Measurements from ENCODE around the gene TMEM165.

Gene TMEM165

DNA sequence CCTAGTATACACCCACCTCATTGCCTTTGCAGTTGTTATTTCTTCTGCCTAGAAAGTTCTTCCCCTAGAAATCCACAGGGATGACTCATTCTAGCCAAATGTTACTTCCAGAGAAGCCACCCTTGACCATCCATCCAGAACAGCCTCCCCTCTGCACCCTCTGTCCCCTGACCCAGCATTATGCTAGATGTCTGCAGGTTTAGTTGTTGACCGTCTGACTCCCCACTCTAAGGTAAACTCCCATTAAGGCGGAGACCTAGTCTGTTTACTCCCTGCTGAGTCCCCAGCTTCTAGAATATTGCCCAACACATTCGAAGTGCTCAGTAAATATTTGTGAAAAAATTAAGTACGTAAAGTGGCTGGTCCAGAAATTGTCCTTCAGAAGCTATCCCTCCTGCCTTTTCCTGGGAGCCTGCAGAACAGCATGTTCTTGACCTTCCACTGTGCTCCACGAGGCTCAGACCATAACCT lies 38.7 kb upstream of the TMEM165 start:
- peak in 1 of 2 donors; percentile 18 for DNase-seq
- peaks cover 0 to 4% of the 10 kb centered on the region in 2 experiments for H3K4me1 ChIP-seq (ENCODE audit: control insufficient read depth in 1 of 2, insufficient read depth in 2 of 2, low read length in 2 of 2)
- no peak overlapping the region for H2AK5ac ChIP-seq (ENCODE audit: low read length)
- H3K23ac ChIP-seq (ENCODE audit: low read length), result no peak overlapping the region
- no peak overlapping the region for H3K14ac ChIP-seq (ENCODE audit: low read length)
- H4K91ac ChIP-seq (ENCODE audit: low read depth, low read length), result no peak overlapping the region
- no peak overlapping the region for H3K27ac ChIP-seq (ENCODE audit: low read depth, low read length)
- no peaks in the 10 kb centered on the region for H3K79me2 ChIP-seq (ENCODE audit: control insufficient read depth, insufficient read depth, low read length, poor library complexity)
- no peak overlapping the region for H3K4me3 ChIP-seq (ENCODE audit: low read depth, low read length)
- H3K36me3 ChIP-seq (ENCODE audit: control insufficient read depth in 1 of 2, insufficient read depth in 2 of 2, low read length in 2 of 2), result no peaks in the 10 kb centered on the region
- no peak overlapping the region for H2BK120ac ChIP-seq (ENCODE audit: insufficient read depth, low read length, poor library complexity)
- no peak overlapping the region for H4K12ac ChIP-seq (ENCODE audit: low read depth, low read length)
- H2BK12ac ChIP-seq (ENCODE audit: low read length), result no peak overlapping the region
- no peak overlapping the region for H3K18ac ChIP-seq (ENCODE audit: low read length)
- H2AFZ ChIP-seq (ENCODE audit: insufficient read depth, low read length, poor library complexity), result no peak overlapping the region
- no CpG with 5 or more reads among the region's 5 CpGs for WGBS (ENCODE audit: extremely low coverage, insufficient coverage, insufficient read length)
- H2BK5ac ChIP-seq (ENCODE audit: low read depth, low read length, poor library complexity), result no peak overlapping the region
- H3K27me3 ChIP-seq (ENCODE audit: insufficient read depth, low read length), result no peaks in the 10 kb centered on the region
- H3K79me1 ChIP-seq (ENCODE audit: low read length), result no peaks in the 10 kb centered on the region
- H3K4ac ChIP-seq (ENCODE audit: low read depth, low read length), result no peak overlapping the region
- H3K9ac ChIP-seq (ENCODE audit: low read length), result no peak overlapping the region
- no peak overlapping the region for H3K4me2 ChIP-seq (ENCODE audit: low read length)
- H4K8ac ChIP-seq (ENCODE audit: low read depth, low read length), result no peak overlapping the region
- no peaks in the 10 kb centered on the region for H3K9me3 ChIP-seq (ENCODE audit: insufficient read depth, low read depth, low read length)

DNA sequence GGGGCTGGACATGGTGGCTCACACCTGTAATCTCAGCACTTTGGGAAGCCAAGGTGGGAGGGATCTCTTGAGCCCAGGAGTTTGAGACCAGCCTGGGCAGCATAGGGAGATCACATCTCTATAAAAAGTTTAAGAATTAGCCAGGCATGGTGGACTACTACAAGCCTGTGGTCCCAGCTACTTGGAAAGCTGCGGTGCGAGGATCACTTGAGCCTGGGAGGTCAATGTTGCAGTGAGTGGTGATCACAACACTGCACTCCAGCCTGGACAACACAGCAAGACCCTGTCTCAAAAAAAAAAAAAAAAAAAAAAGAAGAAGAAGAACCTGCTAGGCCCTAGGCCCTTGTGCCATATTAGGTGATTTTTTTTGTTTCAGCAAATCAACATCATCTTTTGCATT lies 37.5 kb upstream of the TMEM165 start:
- H3K4ac ChIP-seq (ENCODE audit: low read depth, low read length), result no peak overlapping the region
- no peaks in the 10 kb centered on the region for H3K9me3 ChIP-seq (ENCODE audit: insufficient read depth, low read depth, low read length)
- H2BK5ac ChIP-seq (ENCODE audit: low read depth, low read length, poor library complexity), result no peak overlapping the region
- H3K4me3 ChIP-seq (ENCODE audit: low read depth, low read length), result no peak overlapping the region
- no peak overlapping the region for H3K18ac ChIP-seq (ENCODE audit: low read length)
- H3K79me2 ChIP-seq (ENCODE audit: control insufficient read depth, insufficient read depth, low read length, poor library complexity), result no peaks in the 10 kb centered on the region
- no peak overlapping the region for H3K4me2 ChIP-seq (ENCODE audit: low read length)
- H3K4me1 ChIP-seq (ENCODE audit: control insufficient read depth in 1 of 2, insufficient read depth in 2 of 2, low read length in 2 of 2), result peaks cover 0 to 4% of the 10 kb centered on the region in 2 experiments
- H3K36me3 ChIP-seq (ENCODE audit: control insufficient read depth in 1 of 2, insufficient read depth in 2 of 2, low read length in 2 of 2), result no peaks in the 10 kb centered on the region
- H3K14ac ChIP-seq (ENCODE audit: low read length), result no peak overlapping the region
- no CpG with 5 or more reads among the region's 2 CpGs for WGBS (ENCODE audit: extremely low coverage, insufficient coverage, insufficient read length)
- no peak overlapping the region for H4K91ac ChIP-seq (ENCODE audit: low read depth, low read length)
- H2AFZ ChIP-seq (ENCODE audit: insufficient read depth, low read length, poor library complexity), result no peak overlapping the region
- no peak overlapping the region for H4K12ac ChIP-seq (ENCODE audit: low read depth, low read length)
- no peak overlapping the region for H3K27ac ChIP-seq (ENCODE audit: low read depth, low read length)
- H4K8ac ChIP-seq (ENCODE audit: low read depth, low read length), result no peak overlapping the region
- H3K9ac ChIP-seq (ENCODE audit: low read length), result no peak overlapping the region
- H3K79me1 ChIP-seq (ENCODE audit: low read length), result no peaks in the 10 kb centered on the region
- no peak overlapping the region for H2BK120ac ChIP-seq (ENCODE audit: insufficient read depth, low read length, poor library complexity)
- H3K27me3 ChIP-seq (ENCODE audit: insufficient read depth, low read length), result no peaks in the 10 kb centered on the region
- H2BK12ac ChIP-seq (ENCODE audit: low read length), result no peak overlapping the region
- H2AK5ac ChIP-seq (ENCODE audit: low read length), result no peak overlapping the region
- H3K23ac ChIP-seq (ENCODE audit: low read length), result no peak overlapping the region
- DNase-seq, result no peak

DNA sequence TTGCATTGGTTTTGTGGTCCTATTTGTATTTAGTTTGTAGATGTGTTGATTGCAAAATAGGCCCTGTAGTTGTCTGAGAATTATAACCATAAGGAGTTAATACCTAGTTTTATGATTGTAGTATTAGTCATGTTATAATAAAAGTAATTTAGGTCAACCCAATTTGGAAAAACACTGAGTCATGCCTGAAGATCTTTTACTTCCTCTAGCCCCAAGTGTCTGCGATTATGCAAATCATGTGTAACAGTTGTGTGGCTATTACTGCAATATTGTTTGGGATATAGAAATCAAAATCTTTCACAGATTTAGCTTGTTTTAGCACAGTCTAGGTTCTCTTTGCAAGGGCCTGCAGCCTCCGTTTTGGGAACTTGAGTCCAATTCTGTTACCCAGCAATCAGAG lies 37.1 kb upstream of the TMEM165 start:
- no peak overlapping the region for H2BK5ac ChIP-seq (ENCODE audit: low read depth, low read length, poor library complexity)
- peaks cover 0 to 4% of the 10 kb centered on the region in 2 experiments for H3K4me1 ChIP-seq (ENCODE audit: control insufficient read depth in 1 of 2, insufficient read depth in 2 of 2, low read length in 2 of 2)
- H3K79me1 ChIP-seq (ENCODE audit: low read length), result no peaks in the 10 kb centered on the region
- no peak overlapping the region for H3K23ac ChIP-seq (ENCODE audit: low read length)
- no peak overlapping the region for H4K91ac ChIP-seq (ENCODE audit: low read depth, low read length)
- H4K12ac ChIP-seq (ENCODE audit: low read depth, low read length), result no peak overlapping the region
- H3K9me3 ChIP-seq (ENCODE audit: insufficient read depth, low read depth, low read length), result no peaks in the 10 kb centered on the region
- H3K27me3 ChIP-seq (ENCODE audit: insufficient read depth, low read length), result no peaks in the 10 kb centered on the region
- peak in 1 of 2 donors; percentile 29 for DNase-seq
- no peak overlapping the region for H2AK5ac ChIP-seq (ENCODE audit: low read length)
- no peak overlapping the region for H3K4me3 ChIP-seq (ENCODE audit: low read depth, low read length)
- no CpG with 5 or more reads among the region's 2 CpGs for WGBS (ENCODE audit: extremely low coverage, insufficient coverage, insufficient read length)
- no peak overlapping the region for H3K18ac ChIP-seq (ENCODE audit: low read length)
- no peaks in the 10 kb centered on the region for H3K79me2 ChIP-seq (ENCODE audit: control insufficient read depth, insufficient read depth, low read length, poor library complexity)
- no peak overlapping the region for H2BK12ac ChIP-seq (ENCODE audit: low read length)
- no peaks in the 10 kb centered on the region for H3K36me3 ChIP-seq (ENCODE audit: control insufficient read depth in 1 of 2, insufficient read depth in 2 of 2, low read length in 2 of 2)
- H3K4me2 ChIP-seq (ENCODE audit: low read length), result no peak overlapping the region
- no peak overlapping the region for H2BK120ac ChIP-seq (ENCODE audit: insufficient read depth, low read length, poor library complexity)
- no peak overlapping the region for H3K27ac ChIP-seq (ENCODE audit: low read depth, low read length)
- H4K8ac ChIP-seq (ENCODE audit: low read depth, low read length), result no peak overlapping the region
- H2AFZ ChIP-seq (ENCODE audit: insufficient read depth, low read length, poor library complexity), result no peak overlapping the region
- H3K14ac ChIP-seq (ENCODE audit: low read length), result no peak overlapping the region
- H3K4ac ChIP-seq (ENCODE audit: low read depth, low read length), result no peak overlapping the region
- H3K9ac ChIP-seq (ENCODE audit: low read length), result no peak overlapping the region

DNA sequence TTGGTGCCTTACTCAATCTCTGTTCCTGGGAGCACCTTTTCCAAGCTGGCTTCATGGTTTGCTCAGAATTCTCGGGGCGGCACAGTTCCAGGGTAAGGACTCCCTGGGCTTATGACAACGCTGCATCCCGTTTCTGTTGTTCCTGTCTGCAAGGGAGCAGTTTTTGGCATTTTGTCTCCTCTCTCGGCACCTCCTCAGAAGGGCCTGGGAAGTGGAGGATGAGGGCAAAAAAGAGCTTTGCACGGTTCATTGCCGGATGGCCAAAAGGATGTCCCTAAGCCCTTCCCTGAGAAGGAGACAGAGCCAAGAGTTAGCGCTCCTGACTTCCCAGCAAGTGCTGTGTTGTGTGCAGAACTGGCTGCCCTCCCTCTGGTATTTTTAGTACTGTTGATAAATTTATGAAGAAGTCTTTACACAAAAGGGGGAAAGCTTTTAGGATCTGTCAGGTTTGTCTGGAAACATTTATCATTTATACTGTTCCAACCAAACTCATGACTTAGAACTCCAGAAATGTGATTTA lies 36.3 kb upstream of the TMEM165 start:
- H3K9me3 ChIP-seq (ENCODE audit: insufficient read depth, low read depth, low read length), result no peaks in the 10 kb centered on the region
- no peak overlapping the region for H2AK5ac ChIP-seq (ENCODE audit: low read length)
- no peak overlapping the region for H3K4me2 ChIP-seq (ENCODE audit: low read length)
- no CpG with 5 or more reads among the region's 8 CpGs for WGBS (ENCODE audit: extremely low coverage, insufficient coverage, insufficient read length)
- H3K36me3 ChIP-seq (ENCODE audit: control insufficient read depth in 1 of 2, insufficient read depth in 2 of 2, low read length in 2 of 2), result no peaks in the 10 kb centered on the region
- H4K12ac ChIP-seq (ENCODE audit: low read depth, low read length), result no peak overlapping the region
- H3K9ac ChIP-seq (ENCODE audit: low read length), result no peak overlapping the region
- no peak overlapping the region for H3K4me3 ChIP-seq (ENCODE audit: low read depth, low read length)
- peaks cover 0 to 4% of the 10 kb centered on the region in 2 experiments for H3K4me1 ChIP-seq (ENCODE audit: control insufficient read depth in 1 of 2, insufficient read depth in 2 of 2, low read length in 2 of 2)
- no peak overlapping the region for H3K18ac ChIP-seq (ENCODE audit: low read length)
- no peak overlapping the region for H3K27ac ChIP-seq (ENCODE audit: low read depth, low read length)
- DNase-seq, result no peak
- H3K14ac ChIP-seq (ENCODE audit: low read length), result no peak overlapping the region
- no peaks in the 10 kb centered on the region for H3K79me2 ChIP-seq (ENCODE audit: control insufficient read depth, insufficient read depth, low read length, poor library complexity)
- H2BK12ac ChIP-seq (ENCODE audit: low read length), result no peak overlapping the region
- H2BK5ac ChIP-seq (ENCODE audit: low read depth, low read length, poor library complexity), result no peak overlapping the region
- H3K27me3 ChIP-seq (ENCODE audit: insufficient read depth, low read length), result no peaks in the 10 kb centered on the region
- H2AFZ ChIP-seq (ENCODE audit: insufficient read depth, low read length, poor library complexity), result no peak overlapping the region
- H4K91ac ChIP-seq (ENCODE audit: low read depth, low read length), result no peak overlapping the region
- no peak overlapping the region for H3K23ac ChIP-seq (ENCODE audit: low read length)
- H2BK120ac ChIP-seq (ENCODE audit: insufficient read depth, low read length, poor library complexity), result no peak overlapping the region
- H3K79me1 ChIP-seq (ENCODE audit: low read length), result no peaks in the 10 kb centered on the region
- H3K4ac ChIP-seq (ENCODE audit: low read depth, low read length), result no peak overlapping the region
- no peak overlapping the region for H4K8ac ChIP-seq (ENCODE audit: low read depth, low read length)

Data from trophoblast cell (in vitro differentiated cells and primary cell).